PC-9 (cell line): ENCODE measurements around the gene FMNL1. TPM values are rescaled to one million over a fixed set of nuclear protein-coding genes. Genes with fewer than 3 reads are reported as not detected.

ENCODE experiments used
- BruUV-seq: library from RNA; stranded (reverse); fragments of 400-500 nt; replicated peaks from 2 replicates; lab custom pipeline; 2021; lab: Mats Ljungman, UMichigan
- CTCF ChIA-PET: fragments of 300-600 bp; sonication (Branson Sonifier 250); formaldehyde crosslinking; loops from one replicate; lab custom pipeline; 2022; ENCODE audit warnings: antibody characterized with exemption; lab: Charles Lee
- POLR2A ChIA-PET: fragments of 300-600 bp; sonication (Branson Sonifier 250); formaldehyde crosslinking; loops from one replicate; lab custom pipeline; 2022; ENCODE audit warnings: antibody characterized with exemption; ENCODE audit not compliant: unreplicated experiment; lab: Charles Lee
- DNase-seq, 2 experiments: peaks; one replicate each; pipeline versions ENCODE4 v3.0.0 to v3.0.0-alpha.2; 2015 to 2022; ENCODE audit warnings: mixed read lengths in 1 of 2
- H2AFZ ChIP-seq: fragments of 200-600 bp; sonication (generic); 2 replicates; pipeline ENCODE4 v1.8.1; 2017; ENCODE audit warnings: antibody characterized with exemption
- H3F3A ChIP-seq: fragments of 200-600 bp; sonication (generic); 2 replicates; pipeline ENCODE4 v1.8.1; 2017; ENCODE audit warnings: antibody characterized with exemption, mild to moderate bottlenecking, low read depth; ENCODE audit not compliant: insufficient read depth
- H3K27ac ChIP-seq: fragments of 200-600 bp; sonication (generic); 2 replicates; pipeline ENCODE4 v1.6.1; 2016; ENCODE audit warnings: mixed run types
- H3K27me3 ChIP-seq: fragments of 200-600 bp; sonication (generic); 2 replicates; pipeline ENCODE4 v1.6.1; 2016; ENCODE audit warnings: low read depth, mixed run types; ENCODE audit not compliant: insufficient read depth
- H3K36me3 ChIP-seq: fragments of 200-600 bp; sonication (generic); 2 replicates; pipeline ENCODE4 v1.6.1; 2016; ENCODE audit warnings: low read depth, mixed run types
- H3K4me1 ChIP-seq: fragments of 200-600 bp; sonication (generic); replicated peaks from 2 replicates; pipeline ENCODE4 v1.6.1; 2016; ENCODE audit warnings: mixed run types; ENCODE audit not compliant: insufficient read depth
- H3K4me2 ChIP-seq: fragments of 200-600 bp; sonication (generic); 2 replicates; pipeline ENCODE4 v1.6.1; 2017; ENCODE audit warnings: mixed run types
- H3K4me3 ChIP-seq: fragments of 200-600 bp; sonication (generic); 2 replicates; pipeline ENCODE4 v1.6.1; 2016; ENCODE audit warnings: mixed run types
- H3K79me2 ChIP-seq: fragments of 200-600 bp; sonication (generic); 2 replicates; pipeline ENCODE4 v1.6.1; 2017; ENCODE audit warnings: low read depth, mixed run types
- H3K9me2 ChIP-seq: fragments of 200-600 bp; sonication (generic); 2 replicates; pipeline ENCODE4 v1.8.1; 2017; ENCODE audit warnings: mild to moderate bottlenecking; ENCODE audit not compliant: insufficient read depth
- H3K9me3 ChIP-seq: fragments of 200-600 bp; sonication (generic); 2 replicates; pipeline ENCODE4 v1.8.1; 2016; ENCODE audit warnings: low read depth; ENCODE audit not compliant: insufficient read depth
- H4K20me1 ChIP-seq: fragments of 200-600 bp; sonication (generic); 2 replicates; pipeline ENCODE4 v1.8.1; 2017; ENCODE audit not compliant: insufficient read depth
- CTCF ChIP-seq: fragments of 200-600 bp; sonication (generic); conservative IDR thresholded peaks from 2 replicates; pipeline ENCODE4 v1.6.1; 2017; ENCODE audit warnings: mixed run types, antibody characterized with exemption, mild to moderate bottlenecking, moderate library complexity
- EZH2 ChIP-seq: fragments of 200-600 bp; sonication (generic); IDR thresholded peaks from 2 replicates; pipeline ENCODE4 v1.8.0; 2017; ENCODE audit warnings: antibody characterized with exemption, low read depth
- intact Hi-C: fragments of 100-400 bp; cut with micrococcal nuclease; formaldehyde crosslinking; loops from one replicate; pipeline ENCODE4 v1.10.0; 2022; ENCODE audit not compliant: unreplicated experiment
- total RNA-seq: library from RNA; stranded (reverse); gene quantifications from 2 replicates; pipeline ENCODE4 v1.2.3, GENCODE V29; 2021

Gene FMNL1
- total RNA-seq, 1 experiment from 2014 or later, result 12.9 TPM

- no peaks in the 10 kb centered on the region for H3K27me3 ChIP-seq
- ChIA-PET CTCF (no interaction called here), POLR2A (interaction anchor here (0.6 kb wide), 1 partner anchor 10 kb away, joined by 12 read pairs; no protein-coding TSS in a partner anchor)
- intact Hi-C loops, result no loop called here
- H2AFZ ChIP-seq, result no peak overlapping the region
- peak overlapping the region; percentile 6 for H3K4me2 ChIP-seq
- no TSS peak for BruUV-seq
- no peak overlapping the region for H3K4me3 ChIP-seq
- TF ChIP-seq EZH2 (no peak), CTCF (no peak)
- no peaks in the 10 kb centered on the region for H3K79me2 ChIP-seq
- peak overlapping the region; percentile 37 for H3K27ac ChIP-seq
- peaks cover 21% of the 10 kb centered on the region for H3F3A ChIP-seq
- H3K4me1 ChIP-seq, result peaks cover 15% of the 10 kb centered on the region
- H3K36me3 ChIP-seq, result no peaks in the 10 kb centered on the region
- no peak for DNase-seq
- no peaks in the 10 kb centered on the region for H3K9me3 ChIP-seq
- no peaks in the 10 kb centered on the region for H4K20me1 ChIP-seq
- H3K9me2 ChIP-seq, result no peaks in the 10 kb centered on the region
Observed at GRCh38 chr17:45184144-45184543, 37.5 kb upstream of the FMNL1 start.

GRCh38 chr17:45186801-45187354 is 34.8 kb upstream of the FMNL1 start:
- no peaks in the 10 kb centered on the region for H3K79me2 ChIP-seq
- H3K36me3 ChIP-seq, result no peaks in the 10 kb centered on the region
- no peak overlapping the region for H3K27ac ChIP-seq
- ChIA-PET POLR2A (no interaction called here), CTCF (no interaction called here)
- H3F3A ChIP-seq, result peaks cover 30% of the 10 kb centered on the region
- H3K9me3 ChIP-seq, result no peaks in the 10 kb centered on the region
- H2AFZ ChIP-seq, result no peak overlapping the region
- no peak for DNase-seq
- H3K4me2 ChIP-seq, result no peak overlapping the region
- intact Hi-C loops, result no loop called here
- H3K9me2 ChIP-seq, result no peaks in the 10 kb centered on the region
- no peaks in the 10 kb centered on the region for H4K20me1 ChIP-seq
- no peak overlapping the region for H3K4me3 ChIP-seq
- H3K4me1 ChIP-seq, result peaks cover 15% of the 10 kb centered on the region
- no TSS peak for BruUV-seq
- H3K27me3 ChIP-seq, result no peaks in the 10 kb centered on the region
- TF ChIP-seq CTCF, result no peak
- TF ChIP-seq EZH2, result no peak

GRCh38 chr17:45189009-45189408 is 32.7 kb upstream of the FMNL1 start:
- no peak overlapping the region for H3K4me2 ChIP-seq
- no peak overlapping the region for H3K27ac ChIP-seq
- H3F3A ChIP-seq, result peaks cover 19% of the 10 kb centered on the region
- no TSS peak for BruUV-seq
- H3K4me3 ChIP-seq, result no peak overlapping the region
- ChIA-PET CTCF (no interaction called here), POLR2A (no interaction called here)
- intact Hi-C loops, result no loop called here
- H2AFZ ChIP-seq, result no peak overlapping the region
- H3K9me3 ChIP-seq, result no peaks in the 10 kb centered on the region
- H3K79me2 ChIP-seq, result no peaks in the 10 kb centered on the region
- no peaks in the 10 kb centered on the region for H3K27me3 ChIP-seq
- no peaks in the 10 kb centered on the region for H4K20me1 ChIP-seq
- DNase-seq, result no peak
- peaks cover 4% of the 10 kb centered on the region for H3K4me1 ChIP-seq
- TF ChIP-seq EZH2, result no peak
- no peak for TF ChIP-seq CTCF
- no peaks in the 10 kb centered on the region for H3K9me2 ChIP-seq
- H3K36me3 ChIP-seq, result no peaks in the 10 kb centered on the region
